ENCODE measurements around the gene EPHA3.

The EPHA3 gene

DNA sequence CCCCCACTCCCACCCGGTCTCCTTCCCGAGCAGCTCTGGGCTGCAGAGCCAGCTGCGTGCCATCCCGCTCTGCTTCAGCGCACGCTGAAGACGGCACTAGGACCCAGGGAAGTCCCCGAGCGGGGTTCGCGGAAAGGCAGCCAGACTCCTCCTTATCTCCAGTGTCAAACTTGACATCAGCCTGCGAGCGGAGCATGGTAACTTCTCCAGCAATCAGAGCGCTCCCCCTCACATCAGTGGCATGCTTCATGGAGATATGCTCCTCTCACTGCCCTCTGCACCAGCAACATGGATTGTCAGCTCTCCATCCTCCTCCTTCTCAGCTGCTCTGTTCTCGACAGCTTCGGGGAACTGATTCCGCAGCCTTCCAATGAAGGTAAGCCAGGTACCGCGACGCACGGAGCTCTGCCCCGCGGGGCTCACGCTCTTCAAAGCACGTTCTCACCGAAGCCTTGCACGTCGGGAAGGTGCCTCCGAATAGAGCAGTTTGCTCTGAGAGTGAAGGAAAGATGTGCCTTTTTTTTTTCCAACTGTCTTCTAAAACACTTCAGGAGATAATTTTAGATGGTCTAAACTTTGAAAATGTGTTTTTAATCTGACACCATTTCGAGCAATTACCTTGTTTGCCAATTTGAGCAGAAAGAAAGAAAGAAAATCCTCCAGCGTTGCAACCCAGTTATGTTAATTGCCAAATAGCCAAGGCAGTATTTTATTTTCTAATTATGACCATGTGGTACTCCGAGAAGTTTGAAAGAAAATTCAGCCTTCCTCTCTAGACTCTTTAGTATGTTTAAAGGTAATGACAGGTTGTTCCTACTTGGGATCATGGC lies at the start of gene EPHA3:
EPHA3 (plus strand) TSS at position 161 of the 830 bp plus-strand sequence; CDS start at position 289, 128 bp downstream.
- DNase-seq = peak; percentile 73 to 97 (median 82)
- intact Hi-C loops (cut with DNase I) = no loop called here

DNA sequence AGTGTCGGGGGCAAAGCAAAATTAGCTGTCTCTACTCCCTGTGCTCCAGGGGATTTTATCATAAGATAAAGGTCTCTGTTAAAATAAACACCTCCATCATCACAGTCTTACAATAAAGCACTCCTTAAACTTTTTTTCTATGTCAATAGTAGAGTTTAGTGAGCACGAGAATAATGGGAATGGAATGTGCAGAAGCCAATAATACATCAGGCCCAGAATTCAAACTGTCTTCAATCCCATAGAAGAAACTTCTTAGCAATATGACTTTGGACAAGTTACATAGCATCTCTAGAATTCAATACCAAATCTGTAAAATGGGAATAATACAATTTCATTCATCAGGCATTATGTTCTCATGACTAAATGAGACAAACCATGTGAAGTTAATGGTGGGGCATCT lies 49.0 kb upstream of the EPHA3 start:
- no peak for DNase-seq
- intact Hi-C loops (cut with DNase I) = no loop called here

DNA sequence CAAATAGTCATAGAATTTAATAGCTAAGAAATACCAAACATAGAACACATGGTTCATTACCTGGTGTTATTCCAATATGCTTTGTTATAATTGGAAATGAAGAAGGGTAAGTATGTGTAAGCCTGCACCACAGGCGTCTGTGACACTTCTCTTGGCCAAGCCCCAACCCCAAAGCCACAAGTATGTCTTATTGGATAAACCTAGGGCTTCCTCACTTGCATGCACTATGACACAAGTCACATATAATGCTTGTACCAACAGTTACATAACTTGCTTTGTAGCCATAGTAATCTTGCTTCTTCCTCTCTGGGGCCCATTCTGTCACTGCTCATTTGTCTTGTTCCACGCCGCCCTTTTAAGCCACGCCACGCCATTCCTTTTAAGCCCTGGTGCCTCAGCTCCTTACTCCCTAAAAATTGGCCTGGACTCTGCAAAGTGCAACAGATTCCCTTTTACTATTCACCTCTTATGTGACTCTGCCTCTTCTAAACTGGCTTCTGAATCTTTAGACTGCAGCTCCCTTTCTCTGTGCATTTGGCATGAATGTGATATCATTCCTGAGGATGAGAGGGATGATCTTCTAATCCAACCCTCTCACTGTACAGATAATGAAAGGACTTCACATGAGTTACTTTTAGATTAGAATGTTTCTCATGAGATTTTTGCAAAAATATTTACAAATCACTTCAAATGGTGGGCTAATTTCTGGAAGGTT lies 48.1 kb upstream of the EPHA3 start:
- no peak for DNase-seq
- intact Hi-C loops (cut with DNase I) = no loop called here

DNA sequence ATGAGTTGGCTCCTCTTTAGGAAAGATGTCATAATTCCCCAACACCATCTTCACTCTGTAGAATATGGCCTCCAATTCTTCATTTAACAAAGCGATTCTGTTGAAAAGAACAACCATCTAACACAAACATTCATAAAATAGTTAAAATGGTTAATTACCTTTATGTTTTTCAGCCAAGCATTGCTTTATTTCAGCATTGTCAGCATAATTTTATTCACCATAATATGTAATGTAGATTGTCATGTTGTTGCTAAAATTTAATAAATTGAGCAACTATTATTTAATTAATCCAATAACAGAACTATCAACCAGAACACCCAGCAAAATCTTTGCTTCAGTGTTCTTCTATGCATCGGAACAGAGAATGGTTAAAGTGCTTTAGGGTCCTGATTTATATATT lies 46.2 kb upstream of the EPHA3 start:
- no peak for DNase-seq
- intact Hi-C loops (cut with DNase I) = no loop called here

DNA sequence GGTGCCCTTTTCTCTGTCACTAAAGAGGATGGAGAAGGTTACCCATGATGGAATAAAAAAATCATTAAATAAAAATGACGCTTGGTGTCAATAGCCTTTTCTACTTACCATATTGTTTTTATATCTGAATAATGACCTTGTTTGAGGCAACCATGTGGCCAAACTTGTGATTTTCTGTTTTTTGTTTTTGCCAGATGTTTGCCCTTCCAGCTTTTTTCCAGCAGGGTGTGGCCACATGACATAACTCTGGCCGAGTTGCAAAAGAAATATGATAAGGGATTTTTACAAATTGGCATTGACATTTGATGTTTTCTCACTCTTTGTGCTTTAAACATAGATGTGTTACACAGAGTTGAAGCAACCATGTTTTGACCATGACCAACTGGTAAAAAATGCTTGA lies 39.7 kb upstream of the EPHA3 start:
- intact Hi-C loops (cut with DNase I) = no loop called here
- no peak for DNase-seq

DNA sequence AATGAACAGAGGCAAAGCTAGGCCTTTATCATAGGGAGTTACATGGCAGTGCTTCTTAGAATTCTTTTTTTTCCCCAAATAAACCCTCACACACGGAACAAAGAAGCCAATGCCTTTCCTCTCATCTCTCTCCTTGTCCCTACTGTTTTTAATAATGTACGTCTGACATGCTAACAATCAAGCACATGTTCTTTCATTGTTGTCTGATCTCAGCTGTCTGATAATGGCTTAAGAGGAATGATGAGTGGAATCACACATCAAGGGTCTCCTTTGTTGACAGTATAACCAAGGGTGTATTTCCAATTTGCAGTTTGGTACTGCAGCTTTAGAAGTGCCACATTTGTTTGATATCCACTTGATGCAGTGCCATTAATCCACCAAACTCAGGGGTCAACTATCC lies 34.8 kb upstream of the EPHA3 start:
- DNase-seq = no peak
- intact Hi-C loops (cut with DNase I) = no loop called here

DNA sequence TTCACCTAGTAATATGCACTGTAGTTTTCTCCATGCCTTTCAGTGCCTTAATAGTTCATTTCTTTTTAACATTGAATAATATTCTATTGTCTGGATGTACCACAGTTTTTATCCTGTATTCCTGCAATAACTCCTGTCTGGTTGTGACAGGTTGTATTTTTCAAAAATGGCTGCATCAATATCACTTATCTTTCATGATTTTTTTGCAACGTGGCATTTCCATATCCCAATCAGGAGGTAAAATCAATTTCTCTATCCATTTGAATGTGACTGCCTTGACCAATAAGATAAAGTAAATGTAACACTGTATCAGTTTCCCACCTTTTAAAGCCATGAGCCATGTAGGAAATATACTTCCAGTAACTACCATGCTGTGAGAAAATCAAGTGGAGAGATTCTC lies 27.5 kb upstream of the EPHA3 start:
- no peak for DNase-seq

DNA sequence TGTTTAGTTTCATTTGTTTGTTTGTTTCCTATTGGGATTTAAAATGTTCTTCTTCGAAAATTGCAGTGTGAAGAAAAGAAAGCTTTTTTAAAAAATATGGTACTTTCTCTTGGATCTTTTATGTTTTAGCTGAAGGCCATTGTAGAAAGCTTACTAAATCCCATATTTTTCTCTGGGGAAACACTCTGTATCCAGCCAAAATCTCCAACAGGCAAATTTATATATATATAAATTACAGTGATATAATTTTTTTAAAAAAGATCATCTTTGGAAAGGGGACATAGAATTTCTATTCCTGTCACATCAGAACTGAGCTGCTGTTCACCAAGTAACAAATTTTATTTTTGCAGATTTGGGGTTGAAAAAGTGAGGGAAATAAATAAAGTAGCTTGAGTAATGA lies 19.6 kb upstream of the EPHA3 start:
- intact Hi-C loops (cut with DNase I) = no loop called here
- DNase-seq = no peak

More for the DNA sequence above, 27.5 kb upstream of the EPHA3 start:
- intact Hi-C loops (cut with DNase I) = no loop called here

DNA sequence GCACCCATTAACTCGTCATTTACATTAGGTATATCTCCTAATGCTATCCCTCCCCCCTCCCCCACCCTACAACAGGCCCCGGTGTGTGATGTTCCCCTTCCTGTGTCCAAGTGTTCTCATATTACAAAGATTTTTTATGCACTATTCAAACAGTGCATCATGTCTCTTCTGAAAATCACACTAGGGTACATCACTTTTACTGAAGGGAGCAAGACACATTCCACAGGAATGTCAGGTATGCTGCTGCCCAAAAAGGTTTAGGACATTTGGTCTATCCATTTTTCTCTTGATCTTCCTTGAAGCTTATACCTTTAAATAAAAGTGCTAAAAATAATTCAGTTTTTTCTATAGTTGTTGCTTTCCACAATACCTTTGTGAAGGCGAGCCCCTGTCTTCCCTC lies 9.2 kb upstream of the EPHA3 start:
- intact Hi-C loops (cut with DNase I) = loop anchor here (5.0 kb wide), 1 partner anchor 881 kb away; no protein-coding TSS in a partner anchor
- DNase-seq = no peak

DNA sequence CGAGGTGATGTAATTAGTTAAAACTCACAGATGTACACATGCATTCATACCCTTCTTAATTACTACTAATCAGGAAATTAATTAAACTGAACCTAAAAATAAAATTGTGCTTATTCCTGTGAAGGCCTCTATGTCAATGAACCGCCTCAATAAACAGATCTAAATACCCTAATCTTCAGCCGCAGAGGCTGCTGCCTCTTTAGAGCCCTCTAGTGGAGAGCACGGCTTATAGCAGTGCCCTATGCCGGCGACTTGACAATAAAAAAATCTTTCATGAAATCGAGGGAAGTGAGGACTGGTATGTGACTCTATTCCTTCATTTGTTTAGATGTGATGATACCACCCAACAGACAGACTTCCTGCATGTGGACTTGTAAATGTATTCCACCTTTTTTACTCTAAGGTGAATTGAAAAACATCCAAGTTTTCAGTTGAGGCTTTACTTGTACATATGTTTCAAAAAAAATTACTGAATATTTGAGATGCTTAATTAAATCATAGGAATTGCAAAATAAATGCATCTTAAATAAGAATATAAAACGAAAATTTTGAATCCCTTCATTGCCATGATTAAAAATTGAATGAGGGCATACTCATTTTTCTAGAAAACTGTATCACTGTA lies 8.3 kb upstream of the EPHA3 start:
- intact Hi-C loops (cut with DNase I) = loop anchor here (5.0 kb wide), 1 partner anchor 882 kb away; no protein-coding TSS in a partner anchor
- peak in 8 of 10 donors; percentile 11 to 88 (median 40) for DNase-seq

DNA sequence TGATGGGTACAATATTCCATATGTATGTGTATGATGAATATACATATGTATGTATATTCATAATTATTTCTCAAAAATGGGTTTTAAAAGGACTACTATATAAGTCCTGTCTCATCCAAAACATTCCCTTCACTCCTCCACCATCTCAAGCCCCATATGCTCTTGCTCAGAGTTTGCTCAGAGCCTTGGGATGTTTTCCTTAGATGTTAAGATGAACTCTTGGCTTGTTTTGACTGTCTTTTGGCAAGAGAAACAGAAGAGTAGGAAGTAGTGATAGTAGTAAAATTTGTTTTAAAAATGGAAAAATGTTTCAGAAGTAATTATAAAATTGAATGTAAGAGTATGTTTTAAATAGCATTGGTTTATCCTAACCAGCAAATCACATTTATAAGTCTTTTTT lies 6.2 kb upstream of the EPHA3 start:
- DNase-seq = no peak
- intact Hi-C loops (cut with DNase I) = no loop called here

DNA sequence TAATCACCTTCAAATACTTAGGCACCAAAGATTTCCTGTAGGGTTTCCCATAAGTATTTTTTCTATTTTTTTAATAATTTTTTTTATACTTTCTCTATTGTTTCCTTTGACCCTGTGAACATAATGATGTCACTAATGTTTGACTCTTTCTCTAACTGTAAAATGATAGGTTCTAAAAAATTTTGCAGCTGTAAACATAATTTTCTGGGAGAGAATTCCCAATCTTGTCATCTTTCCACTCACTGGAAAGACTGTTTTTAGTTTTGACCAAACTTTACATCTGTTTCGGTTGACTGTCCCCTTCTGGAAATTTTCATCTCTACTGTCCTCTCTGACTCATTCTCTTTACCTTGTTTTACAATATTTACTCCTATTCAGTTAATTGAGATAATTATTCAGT lies 5.5 kb upstream of the EPHA3 start:
- no peak for DNase-seq
- intact Hi-C loops (cut with DNase I) = no loop called here

DNA sequence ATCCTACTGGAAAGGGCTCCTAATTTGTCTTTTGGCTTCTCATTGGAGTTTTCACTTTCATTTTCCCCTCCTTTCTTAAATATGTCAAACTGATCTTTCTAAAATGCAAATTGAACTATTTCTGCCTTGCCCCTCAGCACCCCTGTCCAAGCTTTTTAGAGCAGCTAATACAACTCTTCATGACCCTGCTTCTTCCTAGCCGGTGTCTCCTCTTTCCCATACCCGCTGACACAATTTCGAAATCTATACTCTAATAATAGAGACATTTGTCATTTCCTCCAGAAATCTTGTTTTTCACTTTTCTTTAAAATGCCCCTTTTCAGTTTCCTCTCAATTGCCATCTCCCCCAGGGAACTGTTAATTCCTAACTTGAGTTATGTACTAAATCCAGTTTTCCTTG lies 2.9 kb upstream of the EPHA3 start:
- no peak for DNase-seq
- intact Hi-C loops (cut with DNase I) = no loop called here

DNA sequence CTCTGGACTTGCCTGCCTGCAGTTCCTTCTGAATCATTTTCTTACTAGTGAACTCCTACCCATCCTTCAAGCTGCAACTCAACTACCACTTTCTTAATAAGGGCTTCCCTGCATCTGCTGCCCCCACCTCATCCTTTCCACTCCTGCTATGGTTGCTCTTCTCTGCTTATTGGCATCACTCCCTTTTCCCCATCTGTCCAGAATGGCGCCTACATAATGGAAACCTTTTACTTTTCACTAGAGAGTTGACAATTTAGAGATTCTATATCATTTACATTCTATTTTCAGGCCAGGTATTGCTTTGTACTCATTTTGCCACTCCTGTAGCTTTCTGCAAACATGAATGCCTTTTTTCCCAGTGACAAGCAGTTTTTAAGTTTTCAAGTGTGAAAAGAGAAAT lies 1.9 kb upstream of the EPHA3 start:
- intact Hi-C loops (cut with DNase I) = no loop called here
- DNase-seq = no peak

DNA sequence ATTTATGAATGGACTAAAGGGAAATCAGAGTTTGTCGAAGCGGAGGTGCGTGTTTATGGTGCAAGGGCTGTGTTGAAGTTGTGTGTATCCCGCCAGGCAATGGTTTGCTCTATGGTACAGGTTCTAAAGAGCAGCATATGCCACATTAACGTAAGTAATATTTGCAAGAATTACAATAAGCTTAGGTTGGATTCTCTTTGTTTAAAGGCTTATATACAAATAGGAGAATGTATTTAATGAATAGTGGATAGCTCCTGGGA lies 800 bp downstream of the EPHA3 start:
- intact Hi-C loops (cut with DNase I) = no loop called here
- peak in 1 of 10 donors; percentile 38 for DNase-seq

DNA sequence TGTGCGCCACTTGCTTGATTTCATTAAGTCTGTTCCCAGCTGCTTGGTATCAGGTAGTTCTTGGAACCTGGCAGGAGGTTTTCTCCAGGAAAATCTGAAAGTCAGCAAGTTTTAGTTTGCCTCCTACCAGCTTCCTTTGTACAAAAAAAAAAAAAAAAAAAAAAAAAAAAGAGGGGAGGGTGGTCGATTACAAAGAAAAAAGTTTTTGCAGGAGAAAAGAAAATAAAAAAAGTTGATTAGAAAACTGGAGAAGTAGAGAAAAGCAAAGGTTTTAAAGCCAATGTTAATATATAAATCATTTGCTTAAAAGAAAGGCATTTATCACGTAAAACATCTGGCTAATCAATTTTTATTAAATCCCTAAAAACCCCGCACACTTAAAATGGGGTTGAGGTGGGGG lies 5.9 kb downstream of the EPHA3 start:
- no peak for DNase-seq
- intact Hi-C loops (cut with DNase I) = loop anchor here (5.0 kb wide), 2 partner anchors 896 to 911 kb away; no protein-coding TSS in a partner anchor

DNA sequence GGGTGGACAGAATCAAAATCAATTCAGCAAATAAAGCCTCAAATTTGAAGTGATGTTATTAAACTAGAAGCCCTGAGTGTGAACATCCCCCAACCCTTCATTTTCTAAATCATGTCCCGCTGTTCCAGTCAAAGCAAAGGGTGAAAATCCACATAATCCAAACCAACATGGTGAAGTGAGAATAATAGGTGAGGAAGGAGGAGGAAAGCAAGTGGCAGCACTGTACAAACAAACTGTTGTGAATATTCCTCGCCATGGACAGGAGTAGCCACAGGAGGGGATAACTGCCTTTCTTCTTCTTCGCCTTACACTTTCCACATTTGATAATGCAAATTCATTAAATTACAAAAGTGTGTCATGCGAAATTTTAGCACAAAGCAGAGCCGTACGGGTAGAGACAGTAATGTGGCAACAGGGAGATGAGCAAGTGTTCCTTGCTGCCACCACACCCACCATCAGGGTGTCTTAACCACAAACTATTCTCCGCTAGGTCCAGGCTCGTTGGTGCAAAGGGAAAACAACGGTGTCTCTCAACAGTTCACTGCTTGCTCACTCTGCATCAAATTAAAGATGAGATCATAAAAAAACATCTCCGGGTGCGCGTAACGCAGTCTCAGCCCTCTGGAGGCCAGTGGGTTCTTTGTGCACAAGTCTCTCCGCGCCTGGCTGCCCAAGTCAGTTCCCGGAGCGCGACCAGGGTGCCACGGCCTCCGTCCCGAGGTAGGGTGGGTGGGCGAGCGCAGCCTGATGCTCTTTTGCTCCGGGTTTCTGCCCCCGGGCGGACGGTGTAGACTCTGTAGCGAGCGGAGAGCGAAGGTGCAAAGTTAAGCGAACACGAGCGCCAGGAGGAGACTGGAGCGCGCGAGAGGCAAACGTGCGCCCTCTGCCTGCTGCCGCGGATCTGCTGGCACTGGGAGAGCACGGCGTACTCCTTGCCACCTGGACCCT lies 6.7 kb downstream of the EPHA3 start:
- intact Hi-C loops (cut with DNase I) = loop anchor here (5.0 kb wide), 2 partner anchors 897 to 912 kb away; no protein-coding TSS in a partner anchor
- peak; percentile 58 to 96 (median 80) for DNase-seq

DNA sequence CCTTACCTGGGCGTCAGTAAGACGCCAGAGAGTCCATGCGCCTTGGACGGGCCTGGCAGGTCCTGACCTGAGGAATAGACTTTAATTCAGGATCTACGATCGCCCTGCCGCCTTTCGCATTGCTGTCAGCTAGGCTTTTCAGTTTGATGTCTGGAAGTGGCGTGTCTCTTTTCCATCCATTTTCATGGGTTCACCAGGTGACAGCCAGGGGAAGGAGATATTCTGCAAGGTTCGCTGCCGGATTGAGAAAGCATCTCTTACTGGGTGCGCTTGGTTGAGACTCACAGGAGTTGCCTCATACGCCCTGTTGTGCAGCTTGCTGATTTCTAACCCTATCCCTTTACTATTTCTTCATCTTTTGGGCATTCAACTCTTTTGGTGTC lies 7.4 kb downstream of the EPHA3 start:
- no peak for DNase-seq
- intact Hi-C loops (cut with DNase I) = loop anchor here (5.0 kb wide), 2 partner anchors 898 to 913 kb away; no protein-coding TSS in a partner anchor

DNA sequence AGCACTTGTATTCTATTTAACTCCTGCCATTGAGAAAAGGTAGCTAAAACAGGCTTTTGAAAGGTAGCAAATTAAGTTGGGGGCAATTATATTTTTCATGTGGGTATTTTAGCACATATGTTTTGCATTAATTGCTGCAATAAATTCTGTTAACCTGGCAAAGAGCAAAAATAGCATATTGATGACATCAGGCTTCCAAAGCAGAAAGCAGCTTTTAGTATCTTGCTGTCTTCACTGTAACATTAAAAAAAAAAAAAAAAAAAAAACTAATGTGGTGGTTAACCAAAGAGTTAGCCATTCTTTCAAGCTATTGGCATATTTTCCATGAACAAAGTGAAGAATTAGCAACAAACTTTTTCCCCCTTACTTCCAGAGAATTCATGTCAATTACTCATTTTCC lies 9.1 kb downstream of the EPHA3 start:
- intact Hi-C loops (cut with DNase I) = no loop called here
- DNase-seq = no peak

DNA sequence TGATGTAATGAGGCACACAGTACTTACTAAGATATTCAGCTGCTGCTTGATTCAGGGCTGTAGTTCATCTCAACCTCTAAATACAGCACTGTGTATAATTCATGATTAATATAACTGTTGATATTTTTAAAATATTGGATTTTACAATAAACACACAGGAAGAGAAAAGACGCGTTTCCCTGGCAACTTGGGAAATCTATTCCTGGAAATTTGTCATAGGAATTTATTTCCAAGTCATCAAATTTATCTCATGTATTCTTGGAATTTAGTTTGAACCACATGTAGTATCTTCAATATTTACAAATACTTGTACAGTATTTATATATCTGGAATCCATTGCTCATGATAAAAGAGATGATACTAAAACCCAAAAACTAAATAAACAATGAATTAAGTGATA lies 30.6 kb downstream of the EPHA3 start:
- no peak for DNase-seq
- intact Hi-C loops (cut with DNase I) = no loop called here
